ENCODE results near the gene PLXDC1. TPM values are rescaled to one million over a fixed set of nuclear protein-coding genes. Genes with fewer than 3 reads are reported as not detected.

PLXDC1 gene
- total and polyA plus RNA-seq, 2 experiments from 2014 or later = 0.28 to 0.91 TPM

DNA sequence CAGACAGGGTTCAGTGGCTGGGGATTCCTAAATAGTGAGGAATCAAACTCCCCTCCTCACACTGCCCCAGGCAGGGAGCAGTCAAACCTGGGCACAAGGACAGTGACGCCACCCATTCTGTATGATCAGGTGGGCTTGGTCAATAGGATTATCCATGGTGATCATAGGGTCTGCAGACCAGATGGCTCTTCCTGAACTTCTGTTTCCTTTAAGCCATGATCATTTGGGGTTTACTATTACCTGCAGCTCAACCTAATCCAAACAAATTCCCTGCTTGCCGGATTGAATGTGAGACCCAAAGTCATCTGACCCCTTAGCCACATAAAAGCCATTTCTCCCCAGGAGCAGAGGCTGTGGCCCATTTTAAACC, 54.3 kb downstream of the PLXDC1 start:
- Mint-ChIP-seq H3K27me3 (ENCODE audit: insufficient read depth, low read depth, poor library complexity) (peaks cover 3% of the 10 kb centered on the region), H3K4me1 (peaks cover 30% of the 10 kb centered on the region), H3K27ac (no peak overlapping the region), H3K36me3 (ENCODE audit: low read depth) (no peaks in the 10 kb centered on the region), H3K4me3 (no peak overlapping the region), H3K9me3 (no peaks in the 10 kb centered on the region)
- H3K27me3 ChIP-seq (ENCODE audit: insufficient read depth) = no peaks in the 10 kb centered on the region
- no peak overlapping the region for H3K4me2 ChIP-seq
- H3K36me3 ChIP-seq (ENCODE audit: insufficient read depth) = no peaks in the 10 kb centered on the region
- no peak overlapping the region; the same call in 1 of the 2 replicates for H2AFZ ChIP-seq
- TF ChIP-seq POLR2AphosphoS5 (IDR thresholded peaks at IDR 0.05; ENCODE audit: low read depth) = no peak
- TF ChIP-seq ZNF114 (CRISPR knock-in tag; IDR thresholded peaks at IDR 0.05) = no peak
- TF ChIP-seq, protein P1, sequence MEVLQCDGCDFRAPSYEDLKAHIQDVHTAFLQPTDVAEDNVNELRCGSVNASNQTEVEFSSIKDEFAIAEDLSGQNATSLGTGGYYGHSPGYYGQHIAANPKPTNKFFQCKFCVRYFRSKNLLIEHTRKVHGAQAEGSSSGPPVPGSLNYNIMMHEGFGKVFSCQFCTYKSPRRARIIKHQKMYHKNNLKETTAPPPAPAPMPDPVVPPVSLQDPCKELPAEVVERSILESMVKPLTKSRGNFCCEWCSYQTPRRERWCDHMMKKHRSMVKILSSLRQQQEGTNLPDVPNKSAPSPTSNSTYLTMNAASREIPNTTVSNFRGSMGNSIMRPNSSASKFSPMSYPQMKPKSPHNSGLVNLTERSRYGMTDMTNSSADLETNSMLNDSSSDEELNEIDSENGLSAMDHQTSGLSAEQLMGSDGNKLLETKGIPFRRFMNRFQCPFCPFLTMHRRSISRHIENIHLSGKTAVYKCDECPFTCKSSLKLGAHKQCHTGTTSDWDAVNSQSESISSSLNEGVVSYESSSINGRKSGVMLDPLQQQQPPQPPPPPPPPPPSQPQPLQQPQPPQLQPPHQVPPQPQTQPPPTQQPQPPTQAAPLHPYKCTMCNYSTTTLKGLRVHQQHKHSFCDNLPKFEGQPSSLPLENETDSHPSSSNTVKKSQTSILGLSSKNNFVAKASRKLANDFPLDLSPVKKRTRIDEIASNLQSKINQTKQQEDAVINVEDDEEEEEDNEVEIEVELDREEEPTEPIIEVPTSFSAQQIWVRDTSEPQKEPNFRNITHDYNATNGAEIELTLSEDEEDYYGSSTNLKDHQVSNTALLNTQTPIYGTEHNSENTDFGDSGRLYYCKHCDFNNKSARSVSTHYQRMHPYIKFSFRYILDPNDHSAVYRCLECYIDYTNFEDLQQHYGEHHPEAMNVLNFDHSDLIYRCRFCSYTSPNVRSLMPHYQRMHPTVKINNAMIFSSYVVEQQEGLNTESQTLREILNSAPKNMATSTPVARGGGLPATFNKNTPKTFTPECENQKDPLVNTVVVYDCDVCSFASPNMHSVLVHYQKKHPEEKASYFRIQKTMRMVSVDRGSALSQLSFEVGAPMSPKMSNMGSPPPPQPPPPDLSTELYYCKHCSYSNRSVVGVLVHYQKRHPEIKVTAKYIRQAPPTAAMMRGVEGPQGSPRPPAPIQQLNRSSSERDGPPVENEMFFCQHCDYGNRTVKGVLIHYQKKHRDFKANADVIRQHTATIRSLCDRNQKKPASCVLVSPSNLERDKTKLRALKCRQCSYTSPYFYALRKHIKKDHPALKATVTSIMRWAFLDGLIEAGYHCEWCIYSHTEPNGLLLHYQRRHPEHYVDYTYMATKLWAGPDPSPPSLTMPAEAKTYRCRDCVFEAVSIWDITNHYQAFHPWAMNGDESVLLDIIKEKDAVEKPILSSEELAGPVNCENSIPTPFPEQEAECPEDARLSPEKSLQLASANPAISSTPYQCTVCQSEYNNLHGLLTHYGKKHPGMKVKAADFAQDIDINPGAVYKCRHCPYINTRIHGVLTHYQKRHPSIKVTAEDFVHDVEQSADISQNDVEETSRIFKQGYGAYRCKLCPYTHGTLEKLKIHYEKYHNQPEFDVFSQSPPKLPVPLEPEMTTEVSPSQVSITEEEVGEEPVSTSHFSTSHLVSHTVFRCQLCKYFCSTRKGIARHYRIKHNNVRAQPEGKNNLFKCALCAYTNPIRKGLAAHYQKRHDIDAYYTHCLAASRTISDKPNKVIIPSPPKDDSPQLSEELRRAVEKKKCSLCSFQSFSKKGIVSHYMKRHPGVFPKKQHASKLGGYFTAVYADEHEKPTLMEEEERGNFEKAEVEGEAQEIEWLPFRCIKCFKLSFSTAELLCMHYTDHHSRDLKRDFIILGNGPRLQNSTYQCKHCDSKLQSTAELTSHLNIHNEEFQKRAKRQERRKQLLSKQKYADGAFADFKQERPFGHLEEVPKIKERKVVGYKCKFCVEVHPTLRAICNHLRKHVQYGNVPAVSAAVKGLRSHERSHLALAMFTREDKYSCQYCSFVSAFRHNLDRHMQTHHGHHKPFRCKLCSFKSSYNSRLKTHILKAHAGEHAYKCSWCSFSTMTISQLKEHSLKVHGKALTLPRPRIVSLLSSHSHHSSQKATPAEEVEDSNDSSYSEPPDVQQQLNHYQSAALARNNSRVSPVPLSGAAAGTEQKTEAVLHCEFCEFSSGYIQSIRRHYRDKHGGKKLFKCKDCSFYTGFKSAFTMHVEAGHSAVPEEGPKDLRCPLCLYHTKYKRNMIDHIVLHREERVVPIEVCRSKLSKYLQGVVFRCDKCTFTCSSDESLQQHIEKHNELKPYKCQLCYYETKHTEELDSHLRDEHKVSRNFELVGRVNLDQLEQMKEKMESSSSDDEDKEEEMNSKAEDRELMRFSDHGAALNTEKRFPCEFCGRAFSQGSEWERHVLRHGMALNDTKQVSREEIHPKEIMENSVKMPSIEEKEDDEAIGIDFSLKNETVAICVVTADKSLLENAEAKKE (CRISPR knock-in tag; IDR thresholded peaks at IDR 0.05) = no peak
- TF ChIP-seq STAT1 (IDR thresholded peaks at IDR 0.05; ENCODE audit: unreplicated experiment) = no peak
- TF ChIP-seq EZH2phosphoT487 (IDR thresholded peaks at IDR 0.05; ENCODE audit: unreplicated experiment) = no peak
- TF ChIP-seq, protein P2, sequence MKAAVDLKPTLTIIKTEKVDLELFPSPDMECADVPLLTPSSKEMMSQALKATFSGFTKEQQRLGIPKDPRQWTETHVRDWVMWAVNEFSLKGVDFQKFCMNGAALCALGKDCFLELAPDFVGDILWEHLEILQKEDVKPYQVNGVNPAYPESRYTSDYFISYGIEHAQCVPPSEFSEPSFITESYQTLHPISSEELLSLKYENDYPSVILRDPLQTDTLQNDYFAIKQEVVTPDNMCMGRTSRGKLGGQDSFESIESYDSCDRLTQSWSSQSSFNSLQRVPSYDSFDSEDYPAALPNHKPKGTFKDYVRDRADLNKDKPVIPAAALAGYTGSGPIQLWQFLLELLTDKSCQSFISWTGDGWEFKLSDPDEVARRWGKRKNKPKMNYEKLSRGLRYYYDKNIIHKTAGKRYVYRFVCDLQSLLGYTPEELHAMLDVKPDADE (IDR thresholded peaks at IDR 0.05) = no peak
- TF ChIP-seq EZH2 (IDR thresholded peaks at IDR 0.05; ENCODE audit: low read depth, unreplicated experiment) = no peak
- no peak for TF ChIP-seq ZNF331 (CRISPR knock-in tag; IDR thresholded peaks at IDR 0.05; ENCODE audit: low read depth)
- no peak for TF ChIP-seq NANOG (IDR thresholded peaks at IDR 0.05; ENCODE audit: borderline replicate concordance)
- TF ChIP-seq, protein P3, sequence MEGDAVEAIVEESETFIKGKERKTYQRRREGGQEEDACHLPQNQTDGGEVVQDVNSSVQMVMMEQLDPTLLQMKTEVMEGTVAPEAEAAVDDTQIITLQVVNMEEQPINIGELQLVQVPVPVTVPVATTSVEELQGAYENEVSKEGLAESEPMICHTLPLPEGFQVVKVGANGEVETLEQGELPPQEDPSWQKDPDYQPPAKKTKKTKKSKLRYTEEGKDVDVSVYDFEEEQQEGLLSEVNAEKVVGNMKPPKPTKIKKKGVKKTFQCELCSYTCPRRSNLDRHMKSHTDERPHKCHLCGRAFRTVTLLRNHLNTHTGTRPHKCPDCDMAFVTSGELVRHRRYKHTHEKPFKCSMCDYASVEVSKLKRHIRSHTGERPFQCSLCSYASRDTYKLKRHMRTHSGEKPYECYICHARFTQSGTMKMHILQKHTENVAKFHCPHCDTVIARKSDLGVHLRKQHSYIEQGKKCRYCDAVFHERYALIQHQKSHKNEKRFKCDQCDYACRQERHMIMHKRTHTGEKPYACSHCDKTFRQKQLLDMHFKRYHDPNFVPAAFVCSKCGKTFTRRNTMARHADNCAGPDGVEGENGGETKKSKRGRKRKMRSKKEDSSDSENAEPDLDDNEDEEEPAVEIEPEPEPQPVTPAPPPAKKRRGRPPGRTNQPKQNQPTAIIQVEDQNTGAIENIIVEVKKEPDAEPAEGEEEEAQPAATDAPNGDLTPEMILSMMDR (conservative IDR thresholded peaks at IDR 0.05; ENCODE audit: low read depth in 2 of 2) = no peak
- TF ChIP-seq JUNB (IDR thresholded peaks at IDR 0.05; ENCODE audit: unreplicated experiment) = no peak
- TF ChIP-seq CREB1 (CRISPR knock-in tag; IDR thresholded peaks at IDR 0.05; ENCODE audit: low read depth) = no peak
- TF ChIP-seq, protein P4, sequence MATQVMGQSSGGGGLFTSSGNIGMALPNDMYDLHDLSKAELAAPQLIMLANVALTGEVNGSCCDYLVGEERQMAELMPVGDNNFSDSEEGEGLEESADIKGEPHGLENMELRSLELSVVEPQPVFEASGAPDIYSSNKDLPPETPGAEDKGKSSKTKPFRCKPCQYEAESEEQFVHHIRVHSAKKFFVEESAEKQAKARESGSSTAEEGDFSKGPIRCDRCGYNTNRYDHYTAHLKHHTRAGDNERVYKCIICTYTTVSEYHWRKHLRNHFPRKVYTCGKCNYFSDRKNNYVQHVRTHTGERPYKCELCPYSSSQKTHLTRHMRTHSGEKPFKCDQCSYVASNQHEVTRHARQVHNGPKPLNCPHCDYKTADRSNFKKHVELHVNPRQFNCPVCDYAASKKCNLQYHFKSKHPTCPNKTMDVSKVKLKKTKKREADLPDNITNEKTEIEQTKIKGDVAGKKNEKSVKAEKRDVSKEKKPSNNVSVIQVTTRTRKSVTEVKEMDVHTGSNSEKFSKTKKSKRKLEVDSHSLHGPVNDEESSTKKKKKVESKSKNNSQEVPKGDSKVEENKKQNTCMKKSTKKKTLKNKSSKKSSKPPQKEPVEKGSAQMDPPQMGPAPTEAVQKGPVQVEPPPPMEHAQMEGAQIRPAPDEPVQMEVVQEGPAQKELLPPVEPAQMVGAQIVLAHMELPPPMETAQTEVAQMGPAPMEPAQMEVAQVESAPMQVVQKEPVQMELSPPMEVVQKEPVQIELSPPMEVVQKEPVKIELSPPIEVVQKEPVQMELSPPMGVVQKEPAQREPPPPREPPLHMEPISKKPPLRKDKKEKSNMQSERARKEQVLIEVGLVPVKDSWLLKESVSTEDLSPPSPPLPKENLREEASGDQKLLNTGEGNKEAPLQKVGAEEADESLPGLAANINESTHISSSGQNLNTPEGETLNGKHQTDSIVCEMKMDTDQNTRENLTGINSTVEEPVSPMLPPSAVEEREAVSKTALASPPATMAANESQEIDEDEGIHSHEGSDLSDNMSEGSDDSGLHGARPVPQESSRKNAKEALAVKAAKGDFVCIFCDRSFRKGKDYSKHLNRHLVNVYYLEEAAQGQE (IDR thresholded peaks at IDR 0.05; ENCODE audit: unreplicated experiment) = no peak
- no peak overlapping the region for H3K4me3 ChIP-seq
- H3F3A ChIP-seq (replicated peaks; ENCODE audit: low read depth) = no peaks in the 10 kb centered on the region
- H3K79me2 ChIP-seq (replicated peaks; ENCODE audit: insufficient read depth) = no peaks in the 10 kb centered on the region
- H3K4me1 ChIP-seq (ENCODE audit: insufficient read depth) = no peaks in the 10 kb centered on the region
- H4K20me1 ChIP-seq (replicated peaks; ENCODE audit: insufficient read depth) = no peaks in the 10 kb centered on the region
- H3K9me2 ChIP-seq (ENCODE audit: insufficient read depth) = no peaks in the 10 kb centered on the region
- ATAC-seq (no peak), DNase-seq (ENCODE audit: low spot score) (no peak)
- H3K27ac ChIP-seq (ENCODE audit: low read depth) = no peak overlapping the region
